Fibroblast of villous mesenchyme (primary cell): ENCODE data around the gene CACNG7. TPM values are rescaled to one million over a fixed set of nuclear protein-coding genes. Genes with fewer than 3 reads are reported as not detected.
"Not testable (repeated sequence)": the region's sequence is repeated elsewhere in the genome, so short reads cannot be mapped to it uniquely, and the experiment has no call there.

Experiments used
- DNase-seq: peaks from one replicate; pipeline ENCODE4 v3.0.0-alpha.2; 2010; ENCODE audit warnings: low read depth
- H3K4me3 ChIP-seq: 2 replicates; pipeline ENCODE4 v1.5.1; 2011; ENCODE audit warnings: low read depth, mild to moderate bottlenecking, low read length
- total RNA-seq: library from RNA; depleted of rRNA; stranded (reverse); fragments of >200 nt; gene quantifications from 2 replicates; pipeline ENCODE4 v1.2.3, GENCODE V29; 2012
- TF ChIP-seq, protein P1 (sequence below): IDR thresholded peaks from 2 replicates; pipeline ENCODE4 v1.5.1; 2012; ENCODE audit warnings: low read depth, mild to moderate bottlenecking, low read length; ENCODE audit not compliant: insufficient read depth

CACNG7 gene
- total RNA-seq, 1 donor, result 0.43 TPM

DNA sequence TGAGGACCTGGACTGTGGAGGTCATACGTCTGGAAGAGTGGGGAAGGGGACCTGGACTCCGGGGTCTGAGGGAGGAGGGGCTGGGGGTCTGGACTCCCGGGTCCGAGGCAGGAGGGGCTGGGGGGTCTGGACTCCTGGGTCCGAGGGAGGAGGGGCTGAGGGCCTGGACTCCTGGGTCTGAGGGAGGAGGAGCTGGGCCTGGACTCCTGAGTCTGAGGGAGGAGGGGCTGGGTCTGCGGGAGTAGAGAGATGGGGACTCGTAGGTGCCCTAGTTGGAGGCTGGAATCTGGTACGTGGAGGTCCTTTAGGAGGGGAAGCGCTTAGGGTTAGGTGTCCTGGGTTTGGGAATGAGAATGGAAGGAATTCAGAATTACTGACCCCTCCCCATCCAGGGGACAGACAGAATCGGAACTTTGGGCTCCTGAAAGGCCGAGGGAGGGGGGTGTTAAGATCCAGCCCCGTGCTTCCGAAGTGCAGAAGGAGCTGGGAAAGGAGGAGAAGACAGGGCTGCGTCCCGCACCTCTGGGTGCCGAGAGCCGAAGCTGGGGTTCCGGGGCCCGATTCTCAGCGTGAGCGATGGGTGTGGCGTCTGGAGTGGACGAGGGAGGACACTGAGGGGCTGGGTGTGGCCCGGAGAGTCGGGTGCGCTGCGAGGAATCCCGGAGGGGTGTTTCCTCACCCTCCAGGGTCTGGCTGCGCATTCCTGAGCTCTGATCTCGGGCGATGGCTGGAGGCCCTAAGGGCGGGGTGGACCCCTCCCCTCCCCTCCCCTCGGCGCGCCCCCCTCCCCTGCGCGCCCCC lies 40.8 kb upstream of the CACNG7 start:
- peak overlapping the region; percentile 92 for H3K4me3 ChIP-seq
- peak; percentile 65 for DNase-seq
- TF ChIP-seq, protein P1, sequence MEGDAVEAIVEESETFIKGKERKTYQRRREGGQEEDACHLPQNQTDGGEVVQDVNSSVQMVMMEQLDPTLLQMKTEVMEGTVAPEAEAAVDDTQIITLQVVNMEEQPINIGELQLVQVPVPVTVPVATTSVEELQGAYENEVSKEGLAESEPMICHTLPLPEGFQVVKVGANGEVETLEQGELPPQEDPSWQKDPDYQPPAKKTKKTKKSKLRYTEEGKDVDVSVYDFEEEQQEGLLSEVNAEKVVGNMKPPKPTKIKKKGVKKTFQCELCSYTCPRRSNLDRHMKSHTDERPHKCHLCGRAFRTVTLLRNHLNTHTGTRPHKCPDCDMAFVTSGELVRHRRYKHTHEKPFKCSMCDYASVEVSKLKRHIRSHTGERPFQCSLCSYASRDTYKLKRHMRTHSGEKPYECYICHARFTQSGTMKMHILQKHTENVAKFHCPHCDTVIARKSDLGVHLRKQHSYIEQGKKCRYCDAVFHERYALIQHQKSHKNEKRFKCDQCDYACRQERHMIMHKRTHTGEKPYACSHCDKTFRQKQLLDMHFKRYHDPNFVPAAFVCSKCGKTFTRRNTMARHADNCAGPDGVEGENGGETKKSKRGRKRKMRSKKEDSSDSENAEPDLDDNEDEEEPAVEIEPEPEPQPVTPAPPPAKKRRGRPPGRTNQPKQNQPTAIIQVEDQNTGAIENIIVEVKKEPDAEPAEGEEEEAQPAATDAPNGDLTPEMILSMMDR, result no peak

GRCh38 chr19:53868892-53869804 lies 39.9 kb upstream of the CACNG7 start:
- TF ChIP-seq, protein P1, result peak; percentile 34

GRCh38 chr19:53869805-53870484 lies 39.1 kb upstream of the CACNG7 start:
- H3K4me3 ChIP-seq, result peak overlapping the region; percentile 92
- DNase-seq, result not testable (repeated sequence)

More at GRCh38 chr19:53868892-53869804, 39.9 kb upstream of the CACNG7 start:
- H3K4me3 ChIP-seq, result peak overlapping the region; percentile 92
- DNase-seq, result peak; percentile 96

- H3K4me3 ChIP-seq, result peak overlapping the region; percentile 34
- DNase-seq, result peak; percentile 23
- TF ChIP-seq, protein P1, result no peak
These were observed 38.6 kb upstream of the CACNG7 start for GRCh38 chr19:53870485-53870844.

DNA sequence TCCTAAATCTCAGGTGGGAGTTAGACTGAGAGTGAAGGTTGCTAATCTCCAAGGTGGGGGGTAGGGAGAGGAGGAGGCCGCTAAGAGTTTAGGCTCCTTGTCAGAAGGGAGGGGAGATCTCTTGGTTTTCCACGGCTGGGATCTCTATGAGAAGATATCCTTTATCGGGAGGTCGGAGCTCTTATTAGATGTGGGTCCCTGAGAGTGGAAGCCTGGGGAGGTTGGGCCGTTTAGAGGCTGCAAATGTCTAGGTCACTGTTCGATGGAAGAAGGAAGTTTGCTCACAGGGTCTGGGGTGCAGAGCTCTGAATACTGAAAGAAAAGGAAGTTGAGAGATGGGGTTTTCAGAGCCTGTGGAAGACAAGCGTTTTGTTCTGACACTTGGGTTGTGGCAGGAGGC lies 37.6 kb upstream of the CACNG7 start:
- no peak overlapping the region for H3K4me3 ChIP-seq
- TF ChIP-seq, protein P1, result no peak
- DNase-seq, result no peak

DNA sequence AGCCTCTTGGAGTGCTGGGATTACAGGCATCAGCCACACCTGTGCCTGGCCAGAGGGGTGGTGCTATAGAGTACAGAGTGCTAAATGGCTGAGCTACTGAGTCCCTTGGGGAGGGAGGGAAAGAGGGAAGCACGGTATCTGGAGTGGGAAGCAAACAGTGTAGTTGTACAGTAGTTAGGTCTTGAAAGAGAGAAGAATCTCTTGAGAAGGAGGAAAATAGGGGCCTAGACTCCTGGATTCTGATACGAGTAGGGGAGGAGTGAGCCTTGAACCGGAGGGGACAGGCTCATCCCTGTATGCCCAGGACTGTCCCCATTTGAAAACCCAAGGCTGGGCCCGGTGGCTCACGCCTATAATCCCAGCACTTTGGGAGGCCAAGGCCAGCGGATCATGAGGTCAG lies 36.3 kb upstream of the CACNG7 start:
- TF ChIP-seq, protein P1, result no peak
- H3K4me3 ChIP-seq, result no peak overlapping the region
- no peak for DNase-seq
